Measurements from ENCODE around the gene CDC42EP4. TPM values are rescaled to one million over a fixed set of nuclear protein-coding genes. Genes with fewer than 3 reads are reported as not detected.

CDC42EP4 gene
- total and polyA plus RNA-seq, 2 experiments from 2014 or later, result 4.4 to 19.9 TPM

DNA sequence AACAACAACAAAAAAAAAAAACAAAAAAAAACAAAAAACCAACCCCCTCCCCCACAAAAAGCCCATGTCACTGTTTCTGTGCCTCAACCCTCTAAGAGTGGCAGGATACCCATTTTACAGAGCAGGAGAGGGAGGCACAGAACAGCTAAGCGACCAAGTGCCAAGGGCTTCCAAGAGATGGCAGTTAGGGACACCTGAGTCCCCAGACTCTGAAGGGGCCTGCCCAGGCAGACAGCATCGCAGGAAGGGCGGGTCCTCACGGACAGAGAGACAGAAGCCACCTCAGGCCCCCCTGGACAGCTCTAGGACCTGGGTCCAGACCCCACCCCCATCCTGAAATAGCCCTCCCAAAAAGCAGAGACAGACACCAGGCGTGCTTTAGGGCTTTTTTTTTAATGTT lies 28.6 kb downstream of the CDC42EP4 start (continued):
- TF ChIP-seq CREB1 (CRISPR knock-in tag; IDR thresholded peaks at IDR 0.05; ENCODE audit: low read depth) (no peak), NANOG (IDR thresholded peaks at IDR 0.05; ENCODE audit: borderline replicate concordance) (no peak), STAT1 (IDR thresholded peaks at IDR 0.05; ENCODE audit: unreplicated experiment) (no peak)

GRCh38 chr17:73282629-73283028 lies 29.2 kb downstream of the CDC42EP4 start:
- TF ChIP-seq POLR2AphosphoS5 (IDR thresholded peaks at IDR 0.05; ENCODE audit: low read depth), result no peak
- TF ChIP-seq, protein P1, sequence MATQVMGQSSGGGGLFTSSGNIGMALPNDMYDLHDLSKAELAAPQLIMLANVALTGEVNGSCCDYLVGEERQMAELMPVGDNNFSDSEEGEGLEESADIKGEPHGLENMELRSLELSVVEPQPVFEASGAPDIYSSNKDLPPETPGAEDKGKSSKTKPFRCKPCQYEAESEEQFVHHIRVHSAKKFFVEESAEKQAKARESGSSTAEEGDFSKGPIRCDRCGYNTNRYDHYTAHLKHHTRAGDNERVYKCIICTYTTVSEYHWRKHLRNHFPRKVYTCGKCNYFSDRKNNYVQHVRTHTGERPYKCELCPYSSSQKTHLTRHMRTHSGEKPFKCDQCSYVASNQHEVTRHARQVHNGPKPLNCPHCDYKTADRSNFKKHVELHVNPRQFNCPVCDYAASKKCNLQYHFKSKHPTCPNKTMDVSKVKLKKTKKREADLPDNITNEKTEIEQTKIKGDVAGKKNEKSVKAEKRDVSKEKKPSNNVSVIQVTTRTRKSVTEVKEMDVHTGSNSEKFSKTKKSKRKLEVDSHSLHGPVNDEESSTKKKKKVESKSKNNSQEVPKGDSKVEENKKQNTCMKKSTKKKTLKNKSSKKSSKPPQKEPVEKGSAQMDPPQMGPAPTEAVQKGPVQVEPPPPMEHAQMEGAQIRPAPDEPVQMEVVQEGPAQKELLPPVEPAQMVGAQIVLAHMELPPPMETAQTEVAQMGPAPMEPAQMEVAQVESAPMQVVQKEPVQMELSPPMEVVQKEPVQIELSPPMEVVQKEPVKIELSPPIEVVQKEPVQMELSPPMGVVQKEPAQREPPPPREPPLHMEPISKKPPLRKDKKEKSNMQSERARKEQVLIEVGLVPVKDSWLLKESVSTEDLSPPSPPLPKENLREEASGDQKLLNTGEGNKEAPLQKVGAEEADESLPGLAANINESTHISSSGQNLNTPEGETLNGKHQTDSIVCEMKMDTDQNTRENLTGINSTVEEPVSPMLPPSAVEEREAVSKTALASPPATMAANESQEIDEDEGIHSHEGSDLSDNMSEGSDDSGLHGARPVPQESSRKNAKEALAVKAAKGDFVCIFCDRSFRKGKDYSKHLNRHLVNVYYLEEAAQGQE (IDR thresholded peaks at IDR 0.05; ENCODE audit: unreplicated experiment), result no peak
- no peak for TF ChIP-seq CREB1 (CRISPR knock-in tag; IDR thresholded peaks at IDR 0.05; ENCODE audit: low read depth)
- TF ChIP-seq ZNF462 (CRISPR knock-in tag; IDR thresholded peaks at IDR 0.05), result no peak
- no peak for TF ChIP-seq CTCF (conservative IDR thresholded peaks at IDR 0.05; ENCODE audit: low read depth in 2 of 2)
- no peak for TF ChIP-seq ZNF114 (CRISPR knock-in tag; IDR thresholded peaks at IDR 0.05)
- no peak for TF ChIP-seq NANOG (IDR thresholded peaks at IDR 0.05; ENCODE audit: borderline replicate concordance)
- TF ChIP-seq, protein P2, sequence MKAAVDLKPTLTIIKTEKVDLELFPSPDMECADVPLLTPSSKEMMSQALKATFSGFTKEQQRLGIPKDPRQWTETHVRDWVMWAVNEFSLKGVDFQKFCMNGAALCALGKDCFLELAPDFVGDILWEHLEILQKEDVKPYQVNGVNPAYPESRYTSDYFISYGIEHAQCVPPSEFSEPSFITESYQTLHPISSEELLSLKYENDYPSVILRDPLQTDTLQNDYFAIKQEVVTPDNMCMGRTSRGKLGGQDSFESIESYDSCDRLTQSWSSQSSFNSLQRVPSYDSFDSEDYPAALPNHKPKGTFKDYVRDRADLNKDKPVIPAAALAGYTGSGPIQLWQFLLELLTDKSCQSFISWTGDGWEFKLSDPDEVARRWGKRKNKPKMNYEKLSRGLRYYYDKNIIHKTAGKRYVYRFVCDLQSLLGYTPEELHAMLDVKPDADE (IDR thresholded peaks at IDR 0.05), result no peak
- TF ChIP-seq STAT1 (IDR thresholded peaks at IDR 0.05; ENCODE audit: unreplicated experiment), result no peak
- no peak for TF ChIP-seq JUNB (IDR thresholded peaks at IDR 0.05; ENCODE audit: unreplicated experiment)
- TF ChIP-seq EZH2phosphoT487 (IDR thresholded peaks at IDR 0.05; ENCODE audit: unreplicated experiment), result no peak
- no peak for TF ChIP-seq EZH2 (IDR thresholded peaks at IDR 0.05; ENCODE audit: low read depth, unreplicated experiment)
- Histone ChIP-seq H3K27me3 (ENCODE audit: insufficient read depth) (no peaks in the 10 kb centered on the region), H4K20me1 (replicated peaks; ENCODE audit: insufficient read depth) (no peaks in the 10 kb centered on the region), H3K4me3 (no peak overlapping the region), H3K4me1 (ENCODE audit: insufficient read depth) (peaks cover 17% of the 10 kb centered on the region), H3K27ac (ENCODE audit: low read depth) (no peak overlapping the region), H3K79me2 (replicated peaks; ENCODE audit: insufficient read depth) (no peaks in the 10 kb centered on the region), H3K9me2 (ENCODE audit: insufficient read depth) (no peaks in the 10 kb centered on the region), H3K4me2 (no peak overlapping the region), H3K36me3 (ENCODE audit: insufficient read depth) (no peaks in the 10 kb centered on the region), H2AFZ (no peak overlapping the region), H3F3A (replicated peaks; ENCODE audit: low read depth) (no peaks in the 10 kb centered on the region)
- peaks cover 14% of the 10 kb centered on the region for H3K27me3 Mint-ChIP-seq (ENCODE audit: insufficient read depth, low read depth, poor library complexity)
- DNase-seq (ENCODE audit: low spot score) (no peak), ATAC-seq (no peak)
- no peaks in the 10 kb centered on the region for H3K9me3 Mint-ChIP-seq
- H3K4me1 Mint-ChIP-seq, result peaks cover 36% of the 10 kb centered on the region
- H3K36me3 Mint-ChIP-seq (ENCODE audit: low read depth), result no peaks in the 10 kb centered on the region; the same call in 2 of the 3 replicates
- H3K27ac Mint-ChIP-seq, result no peak overlapping the region
- no peak overlapping the region for H3K4me3 Mint-ChIP-seq
